ENCODE measurements around the gene GM2A.

Gene GM2A

DNA sequence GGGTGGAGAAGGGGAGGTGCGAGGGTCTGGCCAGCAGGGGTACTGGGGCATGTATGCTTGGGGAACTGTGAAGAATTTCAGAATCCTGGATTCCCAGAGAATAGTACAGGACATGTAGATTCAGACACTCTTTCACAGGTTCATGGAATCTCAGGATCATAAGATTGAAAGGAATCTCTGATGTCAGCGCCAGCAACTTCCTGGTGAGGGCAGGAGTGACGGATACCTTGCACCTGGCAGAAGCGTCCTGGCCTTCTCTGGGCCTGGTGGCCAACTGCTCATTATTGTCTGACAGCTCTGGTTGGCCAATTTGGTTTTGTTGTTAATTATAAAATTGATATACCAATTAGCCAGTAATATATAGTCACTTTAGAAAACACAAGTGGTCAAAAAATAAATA is 6.9 kb downstream of the GM2A start:
- Histone ChIP-seq H3K27ac (ENCODE audit: low read depth, low read length) (no peak overlapping the region), H3K36me3 (ENCODE audit: control insufficient read depth, low read length) (peaks cover 59% of the 10 kb centered on the region), H3K4me1 (ENCODE audit: control insufficient read depth, low read length) (peaks cover 39% of the 10 kb centered on the region), H3K4me2 (ENCODE audit: low read length) (no peak overlapping the region), H3K4me3 (ENCODE audit: low read length) (no peak overlapping the region), H3K9me2 (replicated peaks; ENCODE audit: control insufficient read depth, low read length) (no peaks in the 10 kb centered on the region), H3K79me2 (ENCODE audit: control insufficient read depth, low read length) (peaks cover 48% of the 10 kb centered on the region), H3F3A (ENCODE audit: control insufficient read depth, insufficient read depth) (0 out of 2 replicates have a peak, but pooled peaks cover 5% of the 10 kb centered on the region), H4K20me1 (ENCODE audit: control insufficient read depth, insufficient read depth, low read depth, low read length) (no peaks in the 10 kb centered on the region), H3K27me3 (ENCODE audit: control insufficient read depth, low read length) (no peaks in the 10 kb centered on the region), H3K9me3 (ENCODE audit: control insufficient read depth, insufficient read depth, low read length) (no peaks in the 10 kb centered on the region)
- TF ChIP-seq EZH2phosphoT487 (IDR thresholded peaks at IDR 0.05; ENCODE audit: borderline replicate concordance, low read length): no peak
- TF ChIP-seq, protein P1, sequence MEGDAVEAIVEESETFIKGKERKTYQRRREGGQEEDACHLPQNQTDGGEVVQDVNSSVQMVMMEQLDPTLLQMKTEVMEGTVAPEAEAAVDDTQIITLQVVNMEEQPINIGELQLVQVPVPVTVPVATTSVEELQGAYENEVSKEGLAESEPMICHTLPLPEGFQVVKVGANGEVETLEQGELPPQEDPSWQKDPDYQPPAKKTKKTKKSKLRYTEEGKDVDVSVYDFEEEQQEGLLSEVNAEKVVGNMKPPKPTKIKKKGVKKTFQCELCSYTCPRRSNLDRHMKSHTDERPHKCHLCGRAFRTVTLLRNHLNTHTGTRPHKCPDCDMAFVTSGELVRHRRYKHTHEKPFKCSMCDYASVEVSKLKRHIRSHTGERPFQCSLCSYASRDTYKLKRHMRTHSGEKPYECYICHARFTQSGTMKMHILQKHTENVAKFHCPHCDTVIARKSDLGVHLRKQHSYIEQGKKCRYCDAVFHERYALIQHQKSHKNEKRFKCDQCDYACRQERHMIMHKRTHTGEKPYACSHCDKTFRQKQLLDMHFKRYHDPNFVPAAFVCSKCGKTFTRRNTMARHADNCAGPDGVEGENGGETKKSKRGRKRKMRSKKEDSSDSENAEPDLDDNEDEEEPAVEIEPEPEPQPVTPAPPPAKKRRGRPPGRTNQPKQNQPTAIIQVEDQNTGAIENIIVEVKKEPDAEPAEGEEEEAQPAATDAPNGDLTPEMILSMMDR (IDR thresholded peaks at IDR 0.05; ENCODE audit: low read depth, low read length, poor library complexity, severe bottlenecking): no peak

DNA sequence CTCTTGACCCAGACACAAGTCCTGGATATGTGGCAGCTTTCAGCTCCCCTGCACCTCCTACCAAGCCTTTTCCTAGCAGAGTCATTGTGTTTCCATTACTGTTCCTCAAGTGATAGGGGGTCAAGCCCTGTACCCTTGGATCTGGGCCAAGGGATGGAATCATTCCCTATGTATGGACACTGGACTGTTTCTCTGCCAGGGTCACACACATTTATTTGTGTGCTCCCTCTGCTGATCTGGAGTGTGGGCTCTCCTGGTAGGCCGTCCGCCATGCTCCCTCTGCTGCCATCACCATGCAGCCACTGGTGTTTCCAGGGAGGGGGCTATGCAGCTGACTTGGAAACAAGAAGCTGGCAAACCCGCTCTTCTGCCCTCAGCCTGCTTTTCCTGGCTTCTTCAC is 9.5 kb downstream of the GM2A start:
- Histone ChIP-seq H3K4me2 (ENCODE audit: low read length) (no peak overlapping the region), H4K20me1 (ENCODE audit: control insufficient read depth, insufficient read depth, low read depth, low read length) (no peaks in the 10 kb centered on the region), H3K9me3 (ENCODE audit: control insufficient read depth, insufficient read depth, low read length) (no peaks in the 10 kb centered on the region), H3K27me3 (ENCODE audit: control insufficient read depth, low read length) (no peaks in the 10 kb centered on the region), H3K9me2 (replicated peaks; ENCODE audit: control insufficient read depth, low read length) (no peaks in the 10 kb centered on the region), H3K4me3 (ENCODE audit: low read length) (no peak overlapping the region), H3K79me2 (ENCODE audit: control insufficient read depth, low read length) (peaks cover 22% of the 10 kb centered on the region), H3K27ac (ENCODE audit: low read depth, low read length) (no peak overlapping the region), H3K4me1 (ENCODE audit: control insufficient read depth, low read length) (peaks cover 13% of the 10 kb centered on the region), H3K36me3 (ENCODE audit: control insufficient read depth, low read length) (peaks cover 69% of the 10 kb centered on the region), H3F3A (ENCODE audit: control insufficient read depth, insufficient read depth) (0 out of 2 replicates have a peak, but pooled peaks cover 2% of the 10 kb centered on the region)
- TF ChIP-seq, protein P1 (IDR thresholded peaks at IDR 0.05; ENCODE audit: low read depth, low read length, poor library complexity, severe bottlenecking): no peak
- no peak for TF ChIP-seq EZH2phosphoT487 (IDR thresholded peaks at IDR 0.05; ENCODE audit: borderline replicate concordance, low read length)

DNA sequence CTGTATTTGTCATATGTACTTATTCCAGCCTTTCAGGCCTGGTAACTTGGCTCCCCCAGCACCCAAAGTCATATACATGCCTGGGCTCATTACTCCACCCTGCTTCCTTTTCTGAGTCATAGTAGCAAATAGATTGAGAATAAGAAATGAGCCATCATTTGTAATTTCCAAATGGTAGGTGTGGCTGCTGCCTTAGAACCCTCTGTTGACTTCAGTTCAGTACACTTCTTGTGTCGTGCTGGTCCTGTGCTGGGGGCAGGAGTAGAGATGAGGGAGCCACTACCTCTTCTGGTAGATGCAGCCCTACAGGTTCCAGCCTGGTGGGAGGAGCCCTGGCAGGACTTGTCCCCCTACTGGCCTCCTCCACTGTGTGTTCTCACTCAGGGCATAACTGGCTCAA is 11.1 kb downstream of the GM2A start:
- no peak overlapping the region for H3K27ac ChIP-seq (ENCODE audit: low read depth, low read length)
- no peak overlapping the region for H3K4me2 ChIP-seq (ENCODE audit: low read length)
- no peaks in the 10 kb centered on the region for H3K9me2 ChIP-seq (replicated peaks; ENCODE audit: control insufficient read depth, low read length)

More for the DNA sequence above, 11.1 kb downstream of the GM2A start:
- peaks cover 6% of the 10 kb centered on the region for H3K79me2 ChIP-seq (ENCODE audit: control insufficient read depth, low read length)
- no peaks in the 10 kb centered on the region for H3K27me3 ChIP-seq (ENCODE audit: control insufficient read depth, low read length)
- no peak for TF ChIP-seq EZH2phosphoT487 (IDR thresholded peaks at IDR 0.05; ENCODE audit: borderline replicate concordance, low read length)
- TF ChIP-seq, protein P1 (IDR thresholded peaks at IDR 0.05; ENCODE audit: low read depth, low read length, poor library complexity, severe bottlenecking): no peak
- H3K4me1 ChIP-seq (ENCODE audit: control insufficient read depth, low read length): no peaks in the 10 kb centered on the region
- no peak overlapping the region for H3K4me3 ChIP-seq (ENCODE audit: low read length)
- no peaks in the 10 kb centered on the region for H3K9me3 ChIP-seq (ENCODE audit: control insufficient read depth, insufficient read depth, low read length)
- H3F3A ChIP-seq (ENCODE audit: control insufficient read depth, insufficient read depth): 0 out of 2 replicates have a peak, but pooled peaks cover 2% of the 10 kb centered on the region
- H4K20me1 ChIP-seq (ENCODE audit: control insufficient read depth, insufficient read depth, low read depth, low read length): no peaks in the 10 kb centered on the region
- H3K36me3 ChIP-seq (ENCODE audit: control insufficient read depth, low read length): peaks cover 68% of the 10 kb centered on the region

Data from DOHH2 (cell line).